ENCODE measurements around the gene OAT.
"Not testable (repeated sequence)": the region's sequence is repeated elsewhere in the genome, so short reads cannot be mapped to it uniquely, and the experiment has no call there.

Gene OAT

DNA sequence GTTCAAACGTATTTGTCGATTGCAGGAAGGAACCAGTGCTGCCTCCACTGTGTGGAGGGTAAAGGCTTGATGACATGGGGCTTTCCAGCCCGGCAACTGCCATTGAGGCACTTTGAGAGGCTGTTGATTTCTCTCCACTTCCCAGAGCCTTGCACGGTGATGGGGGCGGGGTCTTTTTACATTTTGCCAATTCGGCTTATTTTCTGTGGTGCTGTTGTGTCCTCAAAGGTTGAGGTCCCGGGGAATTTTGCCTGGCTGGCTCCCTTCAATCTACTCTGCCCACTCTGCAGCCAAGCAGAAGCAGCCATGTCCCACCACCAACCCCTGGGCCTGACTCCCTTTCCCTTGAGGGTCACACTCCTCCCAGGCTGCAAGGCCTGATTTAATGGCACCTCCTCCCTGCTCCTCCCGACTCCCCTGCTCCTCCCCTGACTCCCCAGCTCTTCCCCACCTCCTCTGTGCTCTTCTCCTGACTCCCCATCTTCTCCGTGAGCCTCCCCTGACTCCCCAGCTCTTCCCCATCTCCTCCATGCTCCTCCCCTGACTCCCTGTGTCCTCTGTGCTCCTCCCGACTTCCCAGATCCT is 39.0 kb downstream of the OAT start:
- DNase-seq (ENCODE audit: low read depth in 1 of 2, low spot score in 1 of 2), result no peak

DNA sequence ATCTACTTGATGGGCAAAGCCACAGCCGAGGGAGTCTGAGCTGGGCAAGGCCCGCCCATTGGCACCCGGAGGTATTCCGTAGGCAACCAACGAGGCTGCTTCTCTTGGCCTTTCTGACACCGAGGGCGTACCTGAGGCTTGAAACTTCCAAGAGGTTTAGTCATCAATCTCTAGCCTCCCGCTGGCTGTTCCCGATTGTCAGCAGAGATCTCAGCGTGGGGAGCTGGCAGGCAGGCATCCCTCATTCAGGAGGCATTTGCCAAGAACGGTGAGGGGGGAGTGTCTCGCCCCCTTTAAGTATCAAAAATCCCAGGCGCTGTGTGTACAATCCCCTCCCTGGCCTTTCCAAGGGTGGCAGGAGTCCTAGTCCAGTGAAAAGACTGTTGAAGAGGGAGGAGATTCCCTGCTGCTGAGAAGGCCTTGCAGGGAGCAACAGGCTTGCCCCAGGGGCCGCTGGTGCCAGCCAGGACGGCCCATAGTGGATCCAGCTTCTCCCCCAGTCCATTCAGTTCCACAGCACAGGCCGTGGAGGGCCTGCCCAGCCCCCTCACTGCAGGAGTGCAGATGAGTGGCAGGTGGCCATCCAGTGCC is 39.7 kb downstream of the OAT start:
- no peak for DNase-seq (ENCODE audit: low read depth in 1 of 2, low spot score in 1 of 2)

DNA sequence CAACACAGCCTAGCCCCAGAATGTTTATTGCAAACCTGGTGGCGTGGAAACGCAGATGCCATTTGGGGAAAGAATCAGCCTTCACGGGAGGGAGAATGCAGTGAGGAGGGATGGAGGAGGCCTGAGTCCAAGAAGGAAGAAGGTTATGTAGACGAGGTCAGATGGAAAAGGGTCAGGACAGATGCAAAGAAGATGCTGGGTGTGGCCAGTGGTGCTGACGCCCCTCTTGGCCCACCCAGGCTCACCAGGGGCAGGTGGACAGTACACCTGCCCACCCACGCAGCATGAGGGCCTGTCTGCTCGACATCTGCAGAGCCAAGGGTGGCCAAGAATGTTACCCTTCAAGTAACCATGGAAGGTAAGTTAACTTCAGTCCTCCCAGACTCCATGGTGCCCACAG is 40.5 kb downstream of the OAT start:
- DNase-seq (ENCODE audit: low read depth in 1 of 2, low spot score in 1 of 2), result no peak

DNA sequence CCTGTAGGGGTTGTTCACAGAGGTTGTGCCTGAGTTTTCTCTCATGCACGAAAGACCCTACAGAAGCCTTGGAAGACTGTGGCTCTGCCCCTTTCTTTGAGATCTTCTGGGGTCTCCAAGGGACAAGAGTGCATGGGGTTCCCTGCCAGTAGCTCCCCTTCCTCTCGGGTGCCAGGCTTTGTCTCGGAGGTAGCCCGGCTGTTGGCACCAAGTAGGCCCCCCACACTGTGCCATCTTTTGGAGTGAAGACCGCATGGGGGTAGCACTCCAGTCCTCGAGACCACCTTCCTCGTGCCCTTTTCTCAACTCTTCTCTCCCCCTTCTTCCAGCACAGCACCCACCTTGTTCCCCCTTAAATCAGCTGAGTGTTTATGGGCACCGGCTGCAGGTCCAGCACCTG is 41.6 kb downstream of the OAT start:
- no peak for DNase-seq (ENCODE audit: low read depth in 1 of 2, low spot score in 1 of 2)

DNA sequence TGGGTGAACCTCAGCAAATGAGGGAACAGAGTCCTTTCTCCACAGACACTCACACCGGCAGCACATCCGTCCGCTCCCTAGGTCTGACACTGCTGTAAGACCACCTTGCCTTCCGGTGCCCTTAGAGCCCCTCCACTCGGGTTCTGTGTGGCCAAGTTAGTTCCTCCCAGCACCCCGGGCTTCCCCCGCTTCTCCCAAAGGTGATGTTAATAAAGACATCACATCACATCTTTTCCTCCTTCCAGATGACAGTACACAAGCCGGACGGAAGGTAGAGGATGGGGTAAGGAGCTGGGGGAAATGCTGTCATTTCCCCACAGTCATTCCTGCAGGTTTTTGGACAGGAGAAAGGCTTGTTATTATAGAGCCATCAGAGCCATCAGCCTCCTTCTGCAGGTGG is 42.3 kb downstream of the OAT start:
- DNase-seq (ENCODE audit: low read depth in 1 of 2, low spot score in 1 of 2), result no peak

DNA sequence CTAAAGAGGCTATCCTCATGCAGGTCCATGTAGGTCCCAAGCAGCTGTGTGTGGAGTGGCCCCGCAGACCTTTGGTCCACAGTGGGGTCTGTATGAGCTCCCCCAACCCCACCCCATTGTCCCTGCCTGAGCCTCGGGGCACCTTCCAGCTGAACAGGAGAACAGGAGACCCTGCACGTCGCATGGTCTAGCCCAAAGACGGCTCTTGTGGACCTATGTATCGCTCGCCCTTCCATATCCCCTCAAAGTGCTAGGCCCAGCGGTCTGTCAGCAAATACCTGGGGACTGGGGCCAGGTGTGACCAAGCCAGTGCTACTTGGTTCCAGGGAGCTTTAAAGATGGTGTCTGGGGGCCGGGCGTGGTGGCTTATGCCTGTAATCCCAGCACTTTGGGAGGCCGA is 43.0 kb downstream of the OAT start:
- DNase-seq (ENCODE audit: low read depth in 1 of 2, low spot score in 1 of 2), result no peak

DNA sequence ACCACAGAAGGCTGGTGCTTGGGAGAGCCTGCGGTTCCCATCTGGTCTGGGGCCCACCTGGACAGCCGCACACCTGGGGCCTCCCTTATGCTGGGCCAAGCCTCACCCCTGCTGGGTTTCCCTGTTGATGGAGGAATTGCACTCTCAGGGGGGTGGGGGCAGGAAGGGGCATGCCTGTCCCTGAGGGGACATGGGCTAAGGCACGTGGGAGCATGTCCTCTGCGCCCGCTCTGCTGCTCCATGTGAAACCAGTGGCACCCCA is 43.4 kb downstream of the OAT start:
- no peak for DNase-seq (ENCODE audit: low read depth in 1 of 2, low spot score in 1 of 2)

DNA sequence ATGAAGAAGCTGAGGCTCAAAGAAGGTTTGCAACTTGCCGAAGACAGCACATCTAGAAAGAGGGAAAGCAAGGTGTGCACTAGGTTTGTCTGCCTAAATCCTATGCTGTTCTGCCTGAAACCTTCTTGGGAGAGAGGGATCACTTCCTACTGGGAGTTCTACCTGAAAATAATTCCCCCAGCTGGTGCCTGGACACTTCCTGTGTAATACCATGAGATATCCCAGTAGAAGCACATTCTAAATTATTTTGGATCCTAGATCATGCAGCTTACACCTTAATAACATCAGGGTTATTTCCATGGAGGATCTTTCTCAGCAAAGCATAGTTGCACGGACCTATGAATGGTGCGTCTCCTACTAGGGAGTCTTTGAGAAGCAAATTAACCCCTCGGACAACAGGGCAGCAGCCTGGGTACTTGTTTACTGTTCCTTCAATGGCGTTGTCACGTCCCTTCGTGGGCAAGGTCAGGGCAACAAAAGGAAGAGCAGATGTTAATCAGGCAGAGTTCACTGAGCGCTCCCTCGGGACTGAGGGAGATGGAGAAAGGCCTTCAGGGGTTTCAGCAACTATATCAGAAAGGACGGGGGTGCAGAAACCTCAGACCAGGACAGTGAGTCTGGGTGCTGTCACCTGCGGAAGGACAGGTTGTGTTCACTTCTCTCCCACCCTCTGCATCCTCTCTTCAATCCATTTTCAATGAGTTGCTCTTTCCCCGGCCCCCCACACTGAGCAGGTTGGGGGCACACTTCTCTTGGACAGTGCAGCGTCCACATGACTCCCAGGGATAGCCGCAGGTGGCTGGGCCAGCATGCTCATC is 44.0 kb downstream of the OAT start:
- DNase-seq (ENCODE audit: low read depth in 1 of 2, low spot score in 1 of 2), result no peak

DNA sequence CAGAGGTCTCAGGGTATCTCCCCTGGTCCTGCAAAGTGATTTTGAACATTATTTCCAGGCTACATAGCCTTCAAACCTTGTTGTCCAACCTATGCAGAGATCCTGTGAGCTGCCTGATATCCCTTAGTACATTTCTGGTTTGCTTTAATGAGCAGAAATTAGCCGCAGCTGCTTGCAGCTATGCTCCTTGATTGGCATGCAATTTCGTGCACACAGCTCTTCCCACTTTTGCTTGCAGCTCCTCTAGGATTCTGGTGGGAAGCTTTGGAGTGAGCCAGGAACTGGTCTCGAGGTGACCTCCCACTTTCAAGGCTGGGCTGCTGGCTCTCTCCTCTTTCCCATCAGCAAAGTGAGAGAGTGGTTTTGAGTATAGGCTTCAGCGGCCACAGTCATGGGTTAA is 45.8 kb downstream of the OAT start:
- no peak for DNase-seq (ENCODE audit: low read depth in 1 of 2, low spot score in 1 of 2)

DNA sequence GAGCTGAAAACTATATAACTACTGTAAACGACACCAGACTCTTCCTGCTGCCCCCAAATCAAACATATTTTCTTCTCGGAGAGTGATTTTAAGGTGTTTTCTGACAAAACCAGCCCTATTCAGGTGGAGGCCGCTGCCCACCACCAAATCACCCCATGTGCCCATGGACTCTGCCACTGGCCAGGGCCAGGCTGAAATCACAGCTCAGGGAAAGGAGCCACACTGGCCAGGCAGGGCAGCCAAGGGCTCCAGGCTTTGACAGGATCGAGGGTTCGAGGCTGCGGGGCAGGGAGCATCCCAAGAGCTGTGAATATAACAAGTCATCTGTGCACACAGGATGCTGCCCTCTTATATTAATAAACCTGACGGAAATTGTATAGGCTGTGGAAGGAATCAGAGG is 48.3 kb downstream of the OAT start:
- no peak for DNase-seq (ENCODE audit: low read depth in 1 of 2, low spot score in 1 of 2)

DNA sequence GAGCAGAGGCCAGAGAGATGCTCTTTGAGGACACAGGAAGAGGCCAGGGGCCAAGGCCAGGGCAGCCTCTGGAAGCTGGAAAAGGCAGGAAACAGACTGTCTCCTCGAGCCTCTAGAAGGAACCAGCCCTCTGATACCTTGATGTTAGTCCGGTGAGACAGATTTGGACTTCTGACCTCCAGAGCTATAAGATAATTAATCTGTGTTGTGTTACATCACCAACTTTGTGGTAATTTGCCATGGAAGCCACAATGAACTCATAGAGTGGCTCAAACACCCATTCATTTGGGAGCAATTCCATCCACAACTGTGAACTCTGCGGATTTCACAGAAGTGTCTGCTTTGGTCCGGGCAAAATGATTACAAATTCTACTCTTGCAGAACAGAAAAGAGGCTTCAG is 48.7 kb downstream of the OAT start:
- no peak for DNase-seq (ENCODE audit: low read depth in 1 of 2, low spot score in 1 of 2)

DNA sequence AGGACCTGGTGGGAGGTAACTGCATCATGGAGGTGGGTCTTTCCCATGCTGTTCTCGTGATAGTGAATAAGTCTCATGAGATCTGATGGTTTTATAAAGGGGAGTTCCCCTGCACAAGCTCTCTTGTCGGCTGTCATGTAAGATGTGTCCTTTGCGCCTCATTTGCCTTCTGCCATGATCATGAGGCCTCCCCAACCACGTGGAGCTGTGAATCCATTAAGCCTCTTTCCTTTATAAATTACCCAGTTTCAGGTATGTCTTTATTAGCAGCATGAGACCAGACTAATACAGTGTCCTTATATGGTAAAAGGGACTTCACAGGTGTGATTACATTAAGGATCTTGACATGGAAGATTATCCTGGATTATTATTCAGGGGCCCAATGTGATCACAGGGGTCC is 49.2 kb downstream of the OAT start:
- not testable (repeated sequence) for DNase-seq (ENCODE audit: low read depth in 1 of 2, low spot score in 1 of 2)

DNA sequence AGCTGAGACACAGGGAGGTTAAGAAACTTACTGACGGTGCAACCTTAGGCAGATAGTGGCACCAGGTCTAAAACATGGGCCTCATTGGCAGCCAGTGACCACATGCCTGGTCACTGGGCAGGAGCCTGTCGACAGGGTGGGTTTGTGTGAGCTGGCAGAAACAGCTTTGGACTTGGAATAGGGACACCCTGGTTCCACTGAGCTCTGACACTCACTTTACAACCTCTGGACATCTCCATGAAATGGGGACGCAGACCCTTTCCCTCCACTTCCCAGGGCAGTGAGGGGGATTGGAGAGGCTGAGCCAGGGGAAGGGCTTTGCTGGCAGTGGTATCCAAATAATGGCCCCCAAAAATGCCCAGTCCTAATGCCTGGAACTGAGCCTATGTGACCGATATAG is 49.7 kb downstream of the OAT start:
- no peak for DNase-seq (ENCODE audit: low read depth in 1 of 2, low spot score in 1 of 2)

DNA sequence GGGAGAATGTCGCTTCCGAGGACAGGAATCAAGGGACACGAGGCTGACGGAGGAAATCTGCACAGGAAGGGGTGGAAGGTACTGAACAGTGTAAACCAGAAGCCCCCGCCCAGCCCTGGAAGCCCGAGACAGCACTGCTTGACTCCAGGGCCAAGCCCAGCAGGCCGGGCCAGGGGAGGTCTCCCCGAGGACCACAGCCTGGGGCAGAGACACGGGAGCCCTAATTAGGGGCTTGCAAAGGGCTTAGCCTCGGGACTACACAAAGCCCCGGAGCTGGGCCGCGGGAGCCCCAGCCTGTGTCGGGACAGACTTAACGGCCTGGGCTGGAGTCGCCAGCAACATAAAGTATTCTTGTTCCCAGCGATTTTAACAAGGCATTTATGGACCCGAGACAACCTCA is 50.8 kb downstream of the OAT start:
- DNase-seq (ENCODE audit: low read depth in 1 of 2, low spot score in 1 of 2), result no peak

DNA sequence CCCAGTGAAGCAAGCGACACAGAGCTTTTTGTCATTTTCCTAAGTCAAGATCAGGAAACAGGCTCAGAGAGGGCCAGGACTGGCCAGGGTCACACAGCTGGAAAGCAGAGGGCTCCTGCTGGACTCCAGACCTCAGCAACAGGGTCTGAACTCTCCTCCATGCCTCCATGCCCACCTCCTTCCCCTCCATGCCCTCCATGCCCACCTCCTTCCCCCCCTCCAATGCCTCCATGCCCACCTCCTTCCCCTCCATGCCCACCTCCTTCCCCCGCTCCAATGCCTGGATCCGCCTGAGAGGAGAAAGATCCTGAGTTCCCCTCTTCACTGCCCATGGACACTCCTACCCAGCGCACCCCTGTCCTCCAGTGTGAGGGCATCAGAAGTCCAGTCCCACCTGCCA is 51.3 kb downstream of the OAT start:
- DNase-seq (ENCODE audit: low read depth in 1 of 2, low spot score in 1 of 2), result no peak

DNA sequence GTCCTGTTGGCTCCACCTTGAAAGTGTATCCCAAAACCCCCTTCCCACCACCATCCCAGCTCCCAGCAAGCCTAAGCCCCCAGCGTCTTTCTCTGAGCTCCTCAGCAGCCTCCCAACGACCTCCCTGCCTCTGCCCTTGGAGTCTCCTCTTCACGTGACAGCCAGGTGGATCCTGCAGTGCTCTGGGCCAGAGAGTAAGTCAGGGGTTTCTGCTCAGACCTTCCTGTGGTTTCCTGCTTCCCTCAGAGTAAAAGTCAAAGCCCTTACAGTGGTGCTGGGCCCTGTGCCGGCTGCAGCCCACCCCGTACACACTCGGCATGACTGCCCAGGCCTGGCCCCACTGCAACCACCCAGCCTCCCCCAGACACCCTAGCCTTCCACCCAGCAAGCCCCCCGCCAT is 51.9 kb downstream of the OAT start:
- no peak for DNase-seq (ENCODE audit: low read depth in 1 of 2, low spot score in 1 of 2)

DNA sequence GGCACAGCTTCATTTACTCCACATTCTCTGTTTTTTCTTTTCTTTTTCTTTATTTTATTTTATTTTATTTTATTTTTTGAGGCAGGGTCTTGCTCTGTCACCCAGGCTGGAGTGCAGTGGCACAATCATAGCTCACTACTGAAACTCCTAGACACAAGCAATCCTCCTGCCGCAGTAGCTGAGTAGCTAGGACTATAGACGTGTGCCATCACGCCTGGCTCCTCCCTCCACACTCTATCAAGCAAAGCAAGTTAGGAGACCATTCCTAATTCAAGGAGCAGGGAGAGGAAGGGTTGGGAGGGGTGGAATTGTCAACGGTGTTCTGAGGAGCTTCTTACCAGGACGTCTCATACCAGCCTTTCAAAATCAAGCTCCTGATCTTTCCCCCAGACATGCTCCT is 52.4 kb downstream of the OAT start:
- no peak for DNase-seq (ENCODE audit: low read depth in 1 of 2, low spot score in 1 of 2)

DNA sequence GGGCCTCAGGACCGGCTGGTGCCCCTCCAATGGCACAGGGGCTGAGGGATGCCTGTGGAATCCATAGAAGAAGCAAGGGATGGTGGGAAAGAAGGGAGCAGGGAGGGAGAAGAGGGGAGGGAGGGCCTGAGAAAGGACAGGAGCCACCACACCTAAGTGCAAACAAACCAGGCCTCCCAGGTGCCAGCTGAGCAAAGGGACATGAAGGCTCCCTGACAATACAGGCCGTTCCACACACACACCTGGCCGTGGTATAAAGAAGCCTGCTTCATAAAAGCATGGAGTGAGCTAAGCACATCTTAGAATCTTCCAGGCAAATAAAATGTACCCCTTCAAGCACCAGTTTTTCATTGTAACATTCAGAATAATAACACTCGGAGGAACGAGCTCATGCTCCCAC is 54.0 kb downstream of the OAT start:
- no peak for DNase-seq (ENCODE audit: low read depth in 1 of 2, low spot score in 1 of 2)

DNA sequence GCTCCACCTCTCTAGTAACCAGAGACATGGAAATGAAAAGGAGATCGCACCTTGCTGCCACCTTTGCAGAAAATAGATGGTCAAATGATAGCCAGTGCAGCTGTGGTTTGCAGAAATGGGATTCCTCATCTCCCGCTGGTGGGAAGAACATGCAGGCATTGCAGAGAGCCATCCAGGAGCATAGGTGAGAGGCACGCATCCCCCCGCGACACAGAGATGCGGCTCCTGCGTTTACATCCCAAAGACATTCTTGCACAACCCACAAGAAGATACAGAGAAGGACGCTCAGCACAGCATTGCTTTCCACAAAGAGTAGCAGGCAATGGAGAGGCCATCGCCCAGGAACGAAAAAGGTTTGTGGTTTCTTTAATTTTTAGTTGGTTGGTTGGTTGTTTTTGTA is 56.2 kb downstream of the OAT start:
- no peak for DNase-seq (ENCODE audit: low read depth in 1 of 2, low spot score in 1 of 2)

DNA sequence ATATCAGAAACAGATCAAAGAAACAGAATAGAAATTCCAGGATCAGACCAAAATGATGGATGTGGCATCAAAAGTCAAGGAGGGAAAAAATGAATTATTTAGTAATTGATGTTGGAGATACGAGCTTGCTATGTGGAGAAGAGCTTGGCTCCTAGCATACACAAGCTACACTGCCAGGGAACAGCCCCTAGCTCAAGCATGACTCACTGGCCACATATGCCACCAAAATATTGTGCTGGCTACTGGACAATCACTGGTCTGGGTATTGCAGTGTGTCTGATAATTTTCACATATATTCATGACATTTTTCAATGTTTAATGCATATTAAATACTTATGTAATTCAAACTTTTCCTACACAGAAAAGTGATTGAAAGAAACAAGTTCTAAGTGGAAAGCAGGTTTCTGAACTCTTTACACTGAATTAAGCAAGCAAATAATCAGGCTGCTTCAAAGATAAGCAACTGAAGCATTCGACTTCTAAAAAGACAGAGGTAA is 59.3 kb downstream of the OAT start:
- DNase-seq (ENCODE audit: low read depth in 1 of 2, low spot score in 1 of 2), result no peak

DNA sequence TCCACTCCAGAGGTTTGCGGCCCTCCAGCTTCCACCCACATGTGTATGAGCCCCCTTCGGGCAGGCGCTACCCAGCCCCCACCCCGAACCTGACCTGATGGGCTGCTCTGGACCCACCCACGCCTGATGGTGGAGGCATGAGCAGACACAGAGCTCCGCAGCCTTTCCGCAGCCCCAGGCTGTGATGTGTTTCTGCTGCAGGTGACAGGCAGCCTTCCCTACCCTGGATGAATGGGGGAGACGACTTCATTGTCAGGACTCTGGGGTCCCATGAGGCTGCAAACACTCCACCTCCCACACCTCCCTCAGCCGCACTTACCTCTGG is 61.2 kb downstream of the OAT start:
- DNase-seq (ENCODE audit: low read depth in 1 of 2, low spot score in 1 of 2), result no peak

DNA sequence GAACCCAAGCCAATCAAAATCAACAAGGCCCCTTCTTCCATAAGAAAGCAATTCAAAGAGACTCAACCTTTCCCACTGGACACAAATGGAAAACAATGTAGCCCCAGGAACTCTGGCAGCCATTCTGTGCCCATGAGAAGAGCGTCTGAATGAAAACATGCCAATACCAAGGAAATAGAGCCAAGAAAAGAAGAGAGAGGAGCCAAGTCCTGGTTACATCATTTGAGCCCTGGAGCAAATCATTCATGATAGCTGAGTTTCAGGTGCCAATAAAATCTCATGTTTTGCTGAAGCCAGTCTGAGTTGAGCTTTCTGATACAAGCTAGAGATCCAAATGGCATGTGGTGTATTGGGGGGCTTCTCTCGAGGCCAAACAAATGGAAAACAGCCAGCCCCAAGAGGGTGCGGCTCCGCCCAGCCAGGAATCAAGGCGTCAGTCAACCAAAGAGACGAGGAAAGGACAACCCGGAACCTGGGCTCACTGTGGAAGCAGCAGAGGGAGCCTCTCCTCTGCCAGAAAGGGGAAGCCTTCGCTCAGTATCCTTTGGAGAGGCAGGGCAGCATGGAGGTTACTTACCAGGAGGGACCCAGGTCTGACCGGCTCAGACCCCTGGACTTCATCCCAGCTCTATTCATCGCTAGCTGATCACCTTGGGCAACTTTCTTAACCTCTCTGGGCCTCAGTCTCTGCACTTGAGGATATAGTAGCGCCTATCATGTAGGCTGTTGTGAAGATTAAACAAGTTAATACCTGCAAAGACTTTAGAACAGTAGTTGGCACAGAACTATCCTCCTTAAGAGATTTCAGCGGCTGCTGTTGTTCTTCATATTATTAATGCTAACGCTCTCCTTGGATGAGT is 61.8 kb downstream of the OAT start:
- no peak for DNase-seq (ENCODE audit: low read depth in 1 of 2, low spot score in 1 of 2)

Measured in activated CD4-positive, alpha-beta T cell treated with anti-CD3 and anti-CD28 coated beads, Interleukin-2, amount 50 U/mL, for 24 hours (primary cell).